Suppressor macrophage treated with lipopolysaccharide for 1 hour (primary cell): ENCODE measurements around the gene PPP2R5E.
"Not testable (repeated sequence)": the region's sequence is repeated elsewhere in the genome, so short reads cannot be mapped to it uniquely, and the experiment has no call there.

ENCODE experiments used
- DNase-seq, 3 donors: peaks; one replicate each; pipeline ENCODE4 v3.0.0-alpha.2; 2020 to 2022

Gene PPP2R5E

GRCh38 chr14:63543000-63543825, at the start of gene PPP2R5E:
PPP2R5E (minus strand) TSS chr14:63543377; CDS start chr14:63539685, 3,692 bp downstream.
- DNase-seq: peak; percentile 98 to 99 (median 99)

GRCh38 chr14:63583046-63583445, 39.9 kb upstream of the PPP2R5E start:
- DNase-seq: not testable (repeated sequence)

- DNase-seq: no peak
Observed at GRCh38 chr14:63581491-63581890, 38.3 kb upstream of the PPP2R5E start.

GRCh38 chr14:63578300-63578699, 35.1 kb upstream of the PPP2R5E start:
- DNase-seq: no peak

- DNase-seq: no peak
Observed at GRCh38 chr14:63573581-63573980, 30.4 kb upstream of the PPP2R5E start.

- no peak for DNase-seq
Observed at GRCh38 chr14:63565448-63565847, 22.3 kb upstream of the PPP2R5E start.

GRCh38 chr14:63564318-63564717, 21.1 kb upstream of the PPP2R5E start:
- DNase-seq: peak; percentile 27 to 47 (median 42)

- no peak for DNase-seq
Observed at GRCh38 chr14:63563370-63564026, 20.3 kb upstream of the PPP2R5E start.

GRCh38 chr14:63562405-63562804, 19.2 kb upstream of the PPP2R5E start:
- DNase-seq: peak in 1 of 3 donors; percentile 7

- DNase-seq: no peak
Observed at GRCh38 chr14:63555572-63555971, 12.4 kb upstream of the PPP2R5E start.

- DNase-seq: peak; percentile 78 to 83 (median 78)
Observed at GRCh38 chr14:63551332-63551731, 8.2 kb upstream of the PPP2R5E start.

- no peak for DNase-seq
Observed at GRCh38 chr14:63547798-63548335, 4.7 kb upstream of the PPP2R5E start.

GRCh38 chr14:63545431-63545830, 2.3 kb upstream of the PPP2R5E start:
- DNase-seq: no peak

GRCh38 chr14:63544591-63545299, 1.6 kb upstream of the PPP2R5E start:
- DNase-seq: peak in 2 of 3 donors; percentile 18 to 19

- peak in 2 of 3 donors; percentile 18 for DNase-seq
Observed at GRCh38 chr14:63543826-63544406, 739 bp upstream of the PPP2R5E start.

GRCh38 chr14:63542231-63542999, 762 bp downstream of the PPP2R5E start:
- peak; percentile 17 to 29 (median 20) for DNase-seq

- DNase-seq: no peak
Observed at GRCh38 chr14:63535918-63536317, 7.3 kb downstream of the PPP2R5E start.

GRCh38 chr14:63533474-63533873, 9.7 kb downstream of the PPP2R5E start:
- DNase-seq: no peak

GRCh38 chr14:63524537-63525155, 18.5 kb downstream of the PPP2R5E start:
- DNase-seq: no peak

GRCh38 chr14:63523735-63524426, 19.3 kb downstream of the PPP2R5E start:
- DNase-seq: no peak

GRCh38 chr14:63522511-63522910, 20.7 kb downstream of the PPP2R5E start:
- not testable (repeated sequence) for DNase-seq
